Measurements from ENCODE around the gene CTRL. TPM values are rescaled to one million over a fixed set of nuclear protein-coding genes. Genes with fewer than 3 reads are reported as not detected.

Gene CTRL
- total and polyA plus RNA-seq, 7 donors, result 0.27 to 1.1 (median 1.1) TPM

DNA sequence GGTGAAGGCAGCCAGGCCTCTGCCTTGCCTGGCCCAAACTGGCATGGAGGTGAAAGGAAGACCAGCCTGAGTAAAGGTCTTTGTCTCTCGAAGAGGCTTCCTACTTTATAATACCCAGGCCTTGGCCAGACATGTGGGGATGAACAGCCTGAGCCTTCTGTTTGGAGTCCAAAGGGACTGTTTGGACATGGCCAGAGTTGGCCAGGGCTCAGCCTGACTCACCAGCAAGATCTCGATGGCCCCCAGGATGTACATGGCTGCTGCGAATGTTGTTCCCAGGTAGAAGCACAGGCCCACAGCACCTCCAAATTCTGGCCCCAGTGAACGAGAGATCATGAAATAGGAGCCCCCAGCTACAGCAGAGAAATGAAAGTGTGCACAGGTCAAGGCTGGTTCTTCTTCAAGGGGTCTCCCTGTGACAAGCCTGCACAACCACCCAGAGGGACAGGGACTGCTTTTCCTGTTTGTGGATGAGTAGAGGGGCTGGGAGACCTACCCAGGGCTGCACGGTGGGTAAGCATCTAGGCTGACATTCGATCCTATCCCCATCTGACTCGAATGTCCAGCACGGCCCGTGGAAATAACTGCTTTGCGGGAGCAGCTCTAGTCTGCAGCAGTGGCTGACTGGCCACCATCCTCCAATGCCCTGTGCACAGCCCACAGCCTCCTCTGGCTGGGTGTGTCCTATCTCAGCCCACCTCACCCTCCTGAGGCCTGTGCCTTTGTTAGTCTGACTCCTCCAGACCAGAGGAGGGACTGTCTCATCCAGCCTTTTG, 22.9 kb upstream of the CTRL start:
- Histone ChIP-seq H3K27ac (no peak overlapping the region), H3K4me3 (no peak overlapping the region), H3K27me3 (ENCODE audit: insufficient read depth in 3 of 3, low read length in 2 of 3) (no peaks in the 10 kb centered on the region), H3K36me3 (ENCODE audit: insufficient read depth in 1 of 2, low read depth in 1 of 2) (peaks cover 0 to 100% of the 10 kb centered on the region in 2 donors), H3K9me3 (no peaks in the 10 kb centered on the region), H3K4me1 (peaks cover 22% of the 10 kb centered on the region)
- DNase-seq (peak in 1 of 2 donors; percentile 25), ATAC-seq (peak in 2 of 4 donors; percentile 30 to 46)
- WGBS, 3 donors, result 46 to 67% (median 53%) methylated on average over 10 of the region's 10 CpGs
- intact Hi-C loops (cut with DNase I), result no loop called here
- TF ChIP-seq, protein P1, sequence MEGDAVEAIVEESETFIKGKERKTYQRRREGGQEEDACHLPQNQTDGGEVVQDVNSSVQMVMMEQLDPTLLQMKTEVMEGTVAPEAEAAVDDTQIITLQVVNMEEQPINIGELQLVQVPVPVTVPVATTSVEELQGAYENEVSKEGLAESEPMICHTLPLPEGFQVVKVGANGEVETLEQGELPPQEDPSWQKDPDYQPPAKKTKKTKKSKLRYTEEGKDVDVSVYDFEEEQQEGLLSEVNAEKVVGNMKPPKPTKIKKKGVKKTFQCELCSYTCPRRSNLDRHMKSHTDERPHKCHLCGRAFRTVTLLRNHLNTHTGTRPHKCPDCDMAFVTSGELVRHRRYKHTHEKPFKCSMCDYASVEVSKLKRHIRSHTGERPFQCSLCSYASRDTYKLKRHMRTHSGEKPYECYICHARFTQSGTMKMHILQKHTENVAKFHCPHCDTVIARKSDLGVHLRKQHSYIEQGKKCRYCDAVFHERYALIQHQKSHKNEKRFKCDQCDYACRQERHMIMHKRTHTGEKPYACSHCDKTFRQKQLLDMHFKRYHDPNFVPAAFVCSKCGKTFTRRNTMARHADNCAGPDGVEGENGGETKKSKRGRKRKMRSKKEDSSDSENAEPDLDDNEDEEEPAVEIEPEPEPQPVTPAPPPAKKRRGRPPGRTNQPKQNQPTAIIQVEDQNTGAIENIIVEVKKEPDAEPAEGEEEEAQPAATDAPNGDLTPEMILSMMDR (IDR thresholded peaks at IDR 0.05), result no peak

DNA sequence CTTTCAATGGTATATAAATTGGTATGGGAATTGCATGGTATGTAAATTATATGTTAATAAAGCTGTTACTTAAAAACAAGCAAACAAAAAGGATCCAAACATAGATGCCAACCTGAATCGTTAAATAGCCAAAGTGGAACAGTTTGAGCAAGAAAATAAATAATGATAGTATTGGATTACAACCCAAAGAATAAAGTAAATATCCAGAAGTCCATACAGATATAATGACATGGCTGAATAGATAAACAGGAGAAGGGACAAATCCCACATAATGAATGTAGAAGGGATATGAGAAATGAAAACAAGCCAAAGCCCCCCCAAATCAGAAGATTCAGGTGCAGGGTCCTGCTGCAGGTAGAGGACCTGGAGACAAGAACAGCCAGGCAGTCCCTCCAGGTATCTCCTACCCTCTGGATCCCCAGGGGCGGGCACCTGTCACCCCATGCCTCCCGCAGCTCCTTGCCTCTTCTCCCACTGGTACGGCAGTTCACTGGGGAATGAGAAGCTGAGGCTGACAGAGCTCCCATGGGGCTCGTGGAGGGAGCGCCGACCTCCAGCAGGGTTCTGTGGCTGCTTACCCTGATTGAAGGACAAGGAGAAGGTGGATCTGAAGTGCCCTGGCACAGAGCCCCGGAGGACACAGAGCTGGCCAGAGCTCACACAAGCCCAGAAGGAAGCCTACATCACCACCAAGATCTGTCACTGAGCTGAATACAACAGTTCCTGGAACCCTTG, 22.1 kb upstream of the CTRL start:
- Histone ChIP-seq H3K4me3 (no peak overlapping the region), H3K27ac (no peak overlapping the region), H3K4me1 (peaks cover 14% of the 10 kb centered on the region), H3K9me3 (no peaks in the 10 kb centered on the region), H3K27me3 (ENCODE audit: insufficient read depth in 3 of 3, low read length in 2 of 3) (no peaks in the 10 kb centered on the region), H3K36me3 (ENCODE audit: insufficient read depth in 1 of 2, low read depth in 1 of 2) (peaks cover 0 to 100% of the 10 kb centered on the region in 2 donors)
- ATAC-seq (no peak), DNase-seq (no peak)
- TF ChIP-seq, protein P1 (IDR thresholded peaks at IDR 0.05), result no peak
- WGBS, 3 donors, result 66 to 87% (median 73%) methylated on average over 8 of the region's 8 CpGs
- intact Hi-C loops (cut with DNase I), result no loop called here

DNA sequence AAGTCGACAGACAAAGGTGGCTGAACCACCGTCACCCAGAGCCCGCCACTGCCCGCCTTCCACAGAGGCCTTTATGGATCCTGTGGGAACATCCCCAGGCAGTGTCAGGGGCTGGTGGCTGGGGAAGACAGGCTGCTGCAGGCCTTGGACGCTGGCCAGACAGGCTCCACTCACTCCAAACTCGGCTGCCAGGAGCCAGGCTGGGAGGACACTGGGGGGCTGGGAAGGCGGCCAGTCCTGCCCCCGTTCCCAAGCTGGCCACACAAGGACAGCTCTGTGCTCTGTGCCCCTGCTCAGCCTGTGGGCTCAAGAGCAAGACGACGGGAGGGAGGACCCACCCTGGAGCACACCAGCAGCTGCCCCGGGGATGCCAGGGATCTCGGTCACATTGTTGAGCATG, 19.8 kb upstream of the CTRL start:
- peak in 3 of 4 donors; percentile 23 to 54 (median 28) for ATAC-seq
- H3K36me3 ChIP-seq (ENCODE audit: insufficient read depth in 1 of 2, low read depth in 1 of 2), result peaks cover 9 to 100% of the 10 kb centered on the region in 2 donors
- DNase-seq, result peak in 1 of 2 donors; percentile 53
- H3K27ac ChIP-seq, result no peak overlapping the region
- H3K4me1 ChIP-seq, result peaks cover 10% of the 10 kb centered on the region
- TF ChIP-seq, protein P1 (IDR thresholded peaks at IDR 0.05), result no peak
- intact Hi-C loops (cut with DNase I), result no loop called here
- WGBS, 3 donors, result 20 to 39% (median 28%) methylated on average over 12 of the region's 12 CpGs
- no peaks in the 10 kb centered on the region for H3K9me3 ChIP-seq
- no peak overlapping the region for H3K4me3 ChIP-seq
- H3K27me3 ChIP-seq (ENCODE audit: insufficient read depth in 3 of 3, low read length in 2 of 3), result no peaks in the 10 kb centered on the region

DNA sequence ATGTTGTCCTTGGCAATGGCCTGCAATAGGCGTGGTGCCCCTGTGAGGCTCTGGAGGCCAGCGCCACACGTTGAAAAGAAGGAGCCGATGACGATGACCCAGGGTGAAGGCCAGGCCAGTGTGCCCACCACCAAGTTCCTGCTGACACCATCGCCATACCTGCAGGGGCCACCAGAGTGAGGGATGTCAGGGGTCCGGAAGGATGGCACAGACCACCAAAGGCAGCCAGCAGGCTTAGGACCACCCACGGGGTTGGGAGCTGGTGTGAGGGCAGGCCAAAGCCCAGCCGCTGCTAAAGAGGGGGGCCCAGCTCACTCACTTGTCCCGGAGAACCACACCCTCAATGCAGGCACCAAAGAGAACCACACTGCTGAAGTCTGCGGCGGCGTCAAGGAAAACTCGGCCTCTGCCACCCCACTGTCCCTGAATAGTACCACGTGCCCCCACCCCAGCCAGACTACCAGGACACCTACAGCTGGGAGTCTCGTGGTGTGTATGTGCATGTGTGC, 18.7 kb upstream of the CTRL start:
- Histone ChIP-seq H3K27me3 (ENCODE audit: insufficient read depth in 3 of 3, low read length in 2 of 3) (no peaks in the 10 kb centered on the region), H3K27ac (no peak overlapping the region), H3K9me3 (no peaks in the 10 kb centered on the region), H3K4me3 (no peak overlapping the region), H3K4me1 (peaks cover 10% of the 10 kb centered on the region), H3K36me3 (ENCODE audit: insufficient read depth in 1 of 2, low read depth in 1 of 2) (peaks cover 9 to 100% of the 10 kb centered on the region in 2 donors)
- DNase-seq (peak in 1 of 2 donors; percentile 12), ATAC-seq (no peak)
- TF ChIP-seq, protein P1 (IDR thresholded peaks at IDR 0.05), result no peak
- intact Hi-C loops (cut with DNase I), result no loop called here
- WGBS, 3 donors, result 82 to 88% (median 84%) methylated on average over 16 of the region's 16 CpGs

All from psoas muscle (tissue), 8 donors.